ENCODE measurements around the gene PAX5. TPM values are rescaled to one million over a fixed set of nuclear protein-coding genes. Genes with fewer than 3 reads are reported as not detected.
A peak's percentile ranks its signal among the peaks of the same experiment; 100 is the strongest.

The PAX5 gene
- total RNA-seq, 2 experiments from 2014 or later, result 62.5 to 141 TPM

DNA sequence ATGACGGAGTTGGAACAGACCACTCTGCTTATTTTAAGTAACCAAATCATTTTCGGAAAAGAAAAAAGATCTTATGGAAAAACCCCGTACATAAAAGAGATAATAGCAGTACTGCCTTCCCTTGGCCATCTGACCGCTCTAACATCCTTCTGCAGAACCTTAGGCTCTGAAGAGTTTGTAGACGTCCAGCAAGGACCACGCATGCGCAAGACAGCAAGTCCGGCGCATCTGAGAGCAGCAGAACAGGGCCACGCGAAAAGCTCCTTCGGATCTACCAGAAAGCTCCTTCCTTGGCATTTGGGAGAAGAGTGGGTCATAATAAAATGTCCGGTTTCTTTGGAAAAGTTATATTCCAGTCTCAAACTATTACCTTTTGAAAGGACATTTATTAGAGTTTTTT lies 26.8 kb downstream of the PAX5 start:
- intact Hi-C loops (cut with micrococcal nuclease; ENCODE audit: unreplicated experiment), result no loop called here
- Histone ChIP-seq H4K20me1 (ENCODE audit: insufficient read depth, low read length) (no peaks in the 10 kb centered on the region), H3K27ac (ENCODE audit: low read depth, low read length, poor library complexity, severe bottlenecking) (peak overlapping the region; percentile 96), H3K4me3 (ENCODE audit: low read depth, low read length, poor library complexity, severe bottlenecking) (no peak overlapping the region), H2AFZ (ENCODE audit: low read length) (no peak overlapping the region), H3K9me2 (ENCODE audit: insufficient read depth, low read length) (no peaks in the 10 kb centered on the region), H3K4me2 (ENCODE audit: low read length) (peak overlapping the region; percentile 86), H3K4me1 (ENCODE audit: insufficient read depth, low read length, poor library complexity, severe bottlenecking) (peaks cover 100% of the 10 kb centered on the region), H3K36me3 (ENCODE audit: insufficient read depth, low read length) (peaks cover 94% of the 10 kb centered on the region), H3K79me2 (ENCODE audit: insufficient read depth, low read depth, low read length) (peaks cover 83% of the 10 kb centered on the region; the same call in 1 of the 2 replicates), H3K9me3 (ENCODE audit: low read length) (no peaks in the 10 kb centered on the region)
- TF ChIP-seq EZH2phosphoT487 (IDR thresholded peaks at IDR 0.05; ENCODE audit: borderline replicate concordance, low read depth, low read length), result no peak
- TF ChIP-seq, protein P1, sequence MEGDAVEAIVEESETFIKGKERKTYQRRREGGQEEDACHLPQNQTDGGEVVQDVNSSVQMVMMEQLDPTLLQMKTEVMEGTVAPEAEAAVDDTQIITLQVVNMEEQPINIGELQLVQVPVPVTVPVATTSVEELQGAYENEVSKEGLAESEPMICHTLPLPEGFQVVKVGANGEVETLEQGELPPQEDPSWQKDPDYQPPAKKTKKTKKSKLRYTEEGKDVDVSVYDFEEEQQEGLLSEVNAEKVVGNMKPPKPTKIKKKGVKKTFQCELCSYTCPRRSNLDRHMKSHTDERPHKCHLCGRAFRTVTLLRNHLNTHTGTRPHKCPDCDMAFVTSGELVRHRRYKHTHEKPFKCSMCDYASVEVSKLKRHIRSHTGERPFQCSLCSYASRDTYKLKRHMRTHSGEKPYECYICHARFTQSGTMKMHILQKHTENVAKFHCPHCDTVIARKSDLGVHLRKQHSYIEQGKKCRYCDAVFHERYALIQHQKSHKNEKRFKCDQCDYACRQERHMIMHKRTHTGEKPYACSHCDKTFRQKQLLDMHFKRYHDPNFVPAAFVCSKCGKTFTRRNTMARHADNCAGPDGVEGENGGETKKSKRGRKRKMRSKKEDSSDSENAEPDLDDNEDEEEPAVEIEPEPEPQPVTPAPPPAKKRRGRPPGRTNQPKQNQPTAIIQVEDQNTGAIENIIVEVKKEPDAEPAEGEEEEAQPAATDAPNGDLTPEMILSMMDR (conservative IDR thresholded peaks at IDR 0.05; ENCODE audit: low read length), result no peak
- DNase-seq (ENCODE audit: low spot score), result no peak
- CTCF ChIA-PET (ENCODE audit: unreplicated experiment), result interaction anchor here (0.5 kb wide), 1 partner anchor 367 kb away, joined by 3 read pairs; no protein-coding TSS in a partner anchor
- no TSS peak for BruUV-seq (replicated peaks)
- POLR2A ChIA-PET, result interaction anchor here (1.5 to 6.6 kb wide), 2 partner anchors 11 to 15 kb away, joined by 4 to 36 read pairs; no protein-coding TSS in a partner anchor

DNA sequence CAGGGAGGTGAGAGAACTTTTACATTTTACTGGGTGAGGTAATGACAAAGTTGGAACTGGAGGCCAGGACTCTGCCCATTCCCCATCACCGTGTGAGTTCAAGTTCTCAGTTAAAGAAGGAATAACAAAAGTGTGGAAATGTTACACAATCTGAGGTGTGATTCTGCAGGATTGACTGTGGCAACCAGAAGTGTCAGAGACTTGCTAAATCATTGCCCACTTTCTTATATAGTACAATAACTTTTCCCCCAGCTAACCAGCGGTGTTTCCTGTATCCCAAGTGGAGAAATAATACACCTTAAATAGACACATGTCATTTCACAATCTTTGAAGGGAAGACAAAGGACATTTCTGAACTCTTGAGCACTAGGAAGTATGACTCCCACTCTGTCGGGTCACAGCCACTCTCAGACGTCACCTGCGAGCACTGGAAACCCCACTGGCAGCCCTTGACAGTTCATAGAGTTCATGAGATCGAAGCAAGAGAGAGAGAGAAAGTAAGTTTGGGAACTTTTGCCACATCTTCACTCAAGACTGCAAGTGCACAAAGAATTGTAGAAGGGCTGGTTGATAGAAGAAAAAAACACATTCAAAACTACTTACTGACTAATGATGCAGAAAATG lies 28.4 kb downstream of the PAX5 start:
- DNase-seq (ENCODE audit: low spot score), result no peak
- peak overlapping the region; percentile 56 for H3K4me3 ChIP-seq (ENCODE audit: low read depth, low read length, poor library complexity, severe bottlenecking)
- peak overlapping the region; percentile 86 for H3K4me2 ChIP-seq (ENCODE audit: low read length)
- no peak overlapping the region for H2AFZ ChIP-seq (ENCODE audit: low read length)
- no peaks in the 10 kb centered on the region for H3K9me2 ChIP-seq (ENCODE audit: insufficient read depth, low read length)
- intact Hi-C loops (cut with micrococcal nuclease; ENCODE audit: unreplicated experiment), result no loop called here
- H3K79me2 ChIP-seq (ENCODE audit: insufficient read depth, low read depth, low read length), result peaks cover 84% of the 10 kb centered on the region; the same call in 1 of the 2 replicates
- peak overlapping the region; percentile 96 for H3K27ac ChIP-seq (ENCODE audit: low read depth, low read length, poor library complexity, severe bottlenecking)
- TF ChIP-seq EZH2phosphoT487 (IDR thresholded peaks at IDR 0.05; ENCODE audit: borderline replicate concordance, low read depth, low read length), result no peak
- TF ChIP-seq, protein P1 (conservative IDR thresholded peaks at IDR 0.05; ENCODE audit: low read length), result no peak
- peaks cover 100% of the 10 kb centered on the region for H3K4me1 ChIP-seq (ENCODE audit: insufficient read depth, low read length, poor library complexity, severe bottlenecking)
- ChIA-PET POLR2A (interaction anchor here (0.8 to 6.6 kb wide), 6 partner anchors 11 to 64 kb away, joined by 3 to 36 read pairs (median 6); partner anchors contain the start of gene PAX5), CTCF (ENCODE audit: unreplicated experiment) (no interaction called here)
- no peaks in the 10 kb centered on the region for H4K20me1 ChIP-seq (ENCODE audit: insufficient read depth, low read length)
- H3K36me3 ChIP-seq (ENCODE audit: insufficient read depth, low read length), result peaks cover 94% of the 10 kb centered on the region
- no peaks in the 10 kb centered on the region for H3K9me3 ChIP-seq (ENCODE audit: low read length)
- BruUV-seq (replicated peaks), result TSS peak; percentile 15
